ENCODE results near the gene SSBP4.
A peak's percentile ranks its signal among the peaks of the same experiment; 100 is the strongest.
"Not testable (repeated sequence)": the region's sequence is repeated elsewhere in the genome, so short reads cannot be mapped to it uniquely, and the experiment has no call there.

SSBP4 gene

DNA sequence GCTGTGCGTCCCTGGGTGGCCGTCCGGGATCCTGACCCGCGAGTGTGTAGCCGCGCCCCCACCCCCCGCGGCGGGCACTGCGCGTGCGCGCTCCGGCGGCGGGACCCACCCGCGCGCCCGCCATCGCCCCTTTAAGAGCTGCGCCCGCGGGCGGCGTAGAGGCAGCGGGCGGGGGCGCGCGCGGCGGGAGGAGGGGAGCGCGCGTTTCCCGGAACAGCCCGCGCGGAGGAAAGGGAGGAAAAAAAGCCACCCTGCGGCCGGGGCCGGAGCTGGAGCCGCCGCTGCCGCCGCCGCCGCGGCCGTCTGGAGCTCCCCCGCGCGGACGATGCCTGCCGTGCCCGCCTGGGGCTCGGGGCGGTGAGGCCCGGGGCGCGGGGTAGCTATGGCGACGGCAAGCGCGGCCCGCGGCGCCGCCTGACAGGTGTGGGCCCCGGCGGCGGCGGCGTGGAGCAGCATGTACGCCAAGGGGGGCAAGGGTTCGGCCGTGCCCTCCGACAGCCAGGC, at the start of gene SSBP4:
TSS of gene SSBP4 (plus strand) at position 204 of the 504 bp plus-strand sequence. CDS start at position 455, 251 bp downstream.
- peak in 1 of 2 experiments; percentile 84 for DNase-seq

- DNase-seq, result no peak
Observed at GRCh38 chr19:18373407-18373891, 45.7 kb upstream of the SSBP4 start.

- DNase-seq, result peak in 1 of 2 experiments; percentile 33
Observed at GRCh38 chr19:18373892-18374629, 45.1 kb upstream of the SSBP4 start.

GRCh38 chr19:18377026-18377425, 42.2 kb upstream of the SSBP4 start:
- DNase-seq, result no peak

DNA sequence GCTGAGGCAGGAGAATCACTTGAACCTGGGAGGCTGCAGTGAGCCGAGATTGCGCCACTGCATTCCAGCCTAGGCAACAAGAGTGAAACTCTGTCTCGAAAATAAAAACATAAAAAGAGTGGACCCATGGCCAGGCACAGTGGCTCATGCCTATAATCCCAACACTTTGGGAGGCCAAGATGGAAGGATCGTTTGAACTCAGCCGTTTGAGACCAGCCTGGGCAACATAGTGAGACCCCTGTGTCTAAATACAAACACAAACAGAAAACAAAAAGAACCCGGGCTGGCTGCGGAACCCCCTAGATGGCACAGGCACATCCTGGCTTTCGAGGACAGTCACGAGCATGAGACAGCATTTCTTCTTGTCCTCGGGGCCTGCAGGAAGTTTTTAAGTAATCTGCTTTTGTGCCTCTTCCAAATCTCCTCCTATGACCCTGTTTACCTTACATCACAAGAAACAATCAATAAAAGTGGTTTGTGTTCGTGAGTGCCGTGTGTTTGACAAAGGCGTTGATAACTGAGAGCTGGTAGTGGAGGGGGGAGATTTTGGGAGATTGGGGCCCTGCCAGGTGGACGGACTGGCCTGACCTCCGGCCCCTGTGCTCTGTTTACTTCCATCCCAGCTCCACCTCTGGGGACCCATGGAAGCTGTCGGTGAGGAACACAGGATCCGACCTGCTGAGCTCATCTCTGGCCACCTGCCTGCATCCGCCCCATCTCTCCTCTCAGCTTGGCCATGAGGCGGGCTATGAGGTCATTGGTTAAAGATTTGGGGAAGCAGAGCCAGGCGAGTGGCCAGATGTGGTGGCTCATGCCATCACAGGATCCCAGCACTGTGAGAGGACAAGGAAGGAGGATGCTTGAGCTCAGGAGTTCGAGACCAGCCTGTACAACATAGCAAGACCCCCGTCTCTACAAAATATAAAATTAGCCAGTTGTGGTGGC, 39.1 kb upstream of the SSBP4 start:
- DNase-seq, result no peak

DNA sequence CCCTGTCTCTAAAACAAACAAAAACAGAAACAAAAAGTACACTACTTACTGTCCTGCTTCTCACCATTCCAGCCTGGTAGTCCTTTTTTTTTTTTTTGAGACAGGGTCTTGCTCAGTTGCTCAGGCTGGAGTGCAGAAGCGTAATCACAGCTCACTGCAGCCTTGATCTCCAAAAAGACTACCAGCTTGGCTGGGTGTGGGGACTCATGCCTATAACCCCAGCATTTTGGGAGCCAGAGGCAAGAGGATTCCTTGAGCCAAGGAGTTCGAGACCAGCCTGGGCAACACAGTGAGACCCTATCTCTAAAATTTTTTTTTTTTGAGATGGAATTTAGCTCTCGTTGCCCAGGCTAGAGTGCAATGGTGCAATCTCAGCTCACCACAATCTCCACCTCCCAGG, 38.4 kb upstream of the SSBP4 start:
- no peak for DNase-seq

DNA sequence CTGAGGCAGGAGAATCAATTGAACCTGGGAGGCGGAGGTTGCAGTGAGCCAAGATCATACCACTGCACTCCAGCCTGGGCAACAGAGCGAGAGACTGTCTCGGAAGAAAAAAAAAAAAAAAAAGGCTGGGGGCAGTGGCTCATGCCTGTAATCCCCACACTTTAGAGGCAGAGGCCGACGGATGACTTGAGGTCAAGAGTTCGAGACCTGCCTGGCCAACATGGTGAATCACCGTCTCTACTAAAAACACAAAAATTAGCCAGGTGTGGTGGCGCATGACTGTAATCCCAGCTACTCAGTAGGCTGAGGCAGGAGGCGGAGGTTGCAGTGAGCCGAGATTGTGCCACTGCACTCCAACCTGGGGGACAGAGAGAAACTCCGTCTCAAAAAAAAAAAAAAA, 35.6 kb upstream of the SSBP4 start:
- not testable (repeated sequence) for DNase-seq

DNA sequence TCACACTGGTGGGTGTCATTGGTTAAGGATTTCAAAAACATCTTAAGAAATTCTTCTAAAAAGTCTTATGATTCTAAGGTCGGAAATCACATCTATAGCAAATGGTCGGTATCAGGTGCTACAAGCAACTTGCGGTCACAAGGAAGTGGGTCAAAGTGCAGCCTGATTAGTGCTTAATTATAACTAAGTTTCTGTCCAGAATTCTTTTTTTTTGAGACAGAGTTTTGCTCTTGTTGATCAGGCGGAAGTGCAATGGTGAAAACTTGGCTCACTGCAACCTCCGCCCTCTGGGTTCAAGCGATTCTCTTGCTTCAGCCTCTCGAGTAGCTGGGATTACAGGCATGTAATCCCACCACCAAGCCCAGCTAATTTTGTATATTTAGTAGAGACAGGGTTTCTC, 34.4 kb upstream of the SSBP4 start:
- DNase-seq, result no peak

GRCh38 chr19:18385359-18385674, 33.9 kb upstream of the SSBP4 start:
- DNase-seq, result no peak

DNA sequence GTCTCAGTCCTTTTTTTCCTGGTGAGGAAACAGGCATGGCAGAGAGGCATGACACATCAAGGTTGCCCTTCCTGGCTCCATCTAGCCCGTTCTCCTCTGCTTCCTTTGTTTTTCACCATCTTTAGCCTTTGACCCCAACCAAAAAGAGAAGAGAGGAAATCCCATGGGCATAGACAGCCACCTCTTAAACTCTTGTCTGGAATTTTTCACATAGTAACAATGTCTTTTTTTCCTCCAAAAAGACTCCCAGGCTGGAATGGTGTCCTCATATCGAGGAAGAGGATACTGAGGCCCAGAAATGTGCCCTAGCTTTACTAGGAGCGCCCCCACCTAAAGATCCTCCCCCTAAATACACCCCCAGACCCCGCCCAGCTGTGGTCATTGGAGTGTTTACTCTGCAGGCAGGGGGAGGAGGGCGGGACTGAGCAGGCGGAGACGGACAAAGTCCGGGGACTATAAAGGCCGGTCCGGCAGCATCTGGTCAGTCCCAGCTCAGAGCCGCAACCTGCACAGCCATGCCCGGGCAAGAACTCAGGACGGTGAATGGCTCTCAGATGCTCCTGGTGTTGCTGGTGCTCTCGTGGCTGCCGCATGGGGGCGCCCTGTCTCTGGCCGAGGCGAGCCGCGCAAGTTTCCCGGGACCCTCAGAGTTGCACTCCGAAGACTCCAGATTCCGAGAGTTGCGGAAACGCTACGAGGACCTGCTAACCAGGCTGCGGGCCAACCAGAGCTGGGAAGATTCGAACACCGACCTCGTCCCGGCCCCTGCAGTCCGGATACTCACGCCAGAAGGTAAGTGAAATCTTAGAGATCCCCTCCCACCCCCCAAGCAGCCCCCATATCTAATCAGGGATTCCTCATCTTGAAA, 33.3 kb upstream of the SSBP4 start, which contains the start of gene GDF15:
TSS of gene GDF15 (plus strand) at position 484 of the 868 bp plus-strand sequence. CDS start at position 516, 32 bp downstream.
- peak in 1 of 2 experiments; percentile 18 for DNase-seq

- no peak for DNase-seq
Observed at GRCh38 chr19:18386543-18387271, 32.5 kb upstream of the SSBP4 start.

GRCh38 chr19:18388100-18388959, 30.9 kb upstream of the SSBP4 start:
- DNase-seq, result peak; percentile 79 to 86

DNA sequence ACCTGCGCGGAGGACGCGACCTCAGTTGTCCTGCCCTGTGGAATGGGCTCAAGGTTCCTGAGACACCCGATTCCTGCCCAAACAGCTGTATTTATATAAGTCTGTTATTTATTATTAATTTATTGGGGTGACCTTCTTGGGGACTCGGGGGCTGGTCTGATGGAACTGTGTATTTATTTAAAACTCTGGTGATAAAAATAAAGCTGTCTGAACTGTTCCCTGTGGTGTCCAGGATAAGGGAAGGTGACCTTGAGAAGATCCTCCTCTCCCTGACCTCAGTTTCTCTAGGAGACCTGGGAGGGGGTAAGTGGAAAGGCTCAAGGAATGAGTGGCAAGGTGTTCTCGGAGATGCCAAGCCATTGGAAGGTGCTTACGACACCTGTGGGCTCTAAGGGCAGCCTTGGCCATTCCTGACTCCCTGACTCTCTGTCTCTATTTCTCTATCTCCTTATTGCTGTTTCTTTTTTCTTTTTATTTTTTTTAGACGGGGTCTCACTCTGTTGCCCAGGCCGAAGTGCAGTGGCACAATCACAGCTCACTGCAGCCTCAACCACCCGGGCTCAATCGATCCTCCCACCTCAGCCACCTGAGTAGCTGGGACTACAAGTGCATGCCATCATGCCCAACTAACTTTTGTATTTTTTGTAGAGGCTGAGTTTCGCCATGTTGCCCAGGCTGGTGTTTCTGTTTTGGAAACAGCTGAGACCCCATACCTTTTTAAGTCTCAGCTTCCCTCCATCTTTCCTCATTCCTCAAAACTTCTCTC, 30.1 kb upstream of the SSBP4 start:
- DNase-seq, result no peak

DNA sequence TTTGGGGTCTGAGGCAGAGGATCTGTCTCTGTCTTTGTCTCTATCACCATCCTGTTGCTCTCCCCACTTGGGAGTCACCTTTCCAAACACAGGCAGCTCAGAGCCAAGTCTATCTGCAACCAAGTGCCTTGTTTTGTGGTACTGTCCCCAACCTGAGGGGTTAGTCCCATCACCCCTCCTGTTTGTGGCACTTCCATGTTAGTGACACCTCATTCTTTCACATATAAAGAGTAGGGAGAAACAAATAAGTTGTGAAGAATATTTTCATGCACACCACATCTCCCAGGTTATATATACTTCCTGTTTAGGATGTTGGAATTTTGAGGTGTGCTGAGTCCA, 29.5 kb upstream of the SSBP4 start:
- DNase-seq, result no peak

- no peak for DNase-seq
Observed at GRCh38 chr19:18390065-18390907, 28.9 kb upstream of the SSBP4 start.

- DNase-seq, result no peak
Observed at GRCh38 chr19:18391509-18392075, 27.6 kb upstream of the SSBP4 start.

- DNase-seq, result no peak
Observed at GRCh38 chr19:18392417-18392816, 26.8 kb upstream of the SSBP4 start.

DNA sequence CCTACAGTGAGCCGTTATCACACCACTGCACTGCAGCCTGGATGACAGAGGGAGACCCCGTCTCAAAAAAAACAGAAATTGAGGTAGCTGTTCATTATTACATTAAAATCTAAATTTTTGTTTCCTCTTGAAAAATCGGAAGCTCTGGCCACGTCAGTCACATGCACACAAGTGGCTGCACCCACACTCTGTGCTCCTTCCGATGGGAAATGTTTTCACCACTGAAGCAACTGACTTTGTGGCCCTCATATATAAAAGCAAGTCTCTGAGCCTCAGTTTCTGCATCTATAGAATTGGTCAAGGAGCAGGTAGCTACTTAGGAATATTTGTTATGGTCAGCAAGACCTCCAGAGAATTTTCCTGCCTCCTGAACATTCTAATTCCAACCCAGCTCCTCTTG, 26.3 kb upstream of the SSBP4 start:
- no peak for DNase-seq

- peak in 1 of 2 experiments; percentile 34 for DNase-seq
Observed at GRCh38 chr19:18393836-18394235, 25.4 kb upstream of the SSBP4 start.
